SU-DHL-6 (cell line): ENCODE data around the gene KCTD14.

ENCODE experiments used
- H2AFZ ChIP-seq: fragments of 200-600 bp; sonication (generic); 2 replicates; pipeline ENCODE4 v1.6.1; 2014; ENCODE audit warnings: low read depth, mild to moderate bottlenecking, moderate library complexity, mixed read lengths, antibody characterized with exemption, low read length; ENCODE audit not compliant: severe bottlenecking
- H3F3A ChIP-seq: fragments of 200-600 bp; shearing (Covaris generic); 2 replicates; pipeline ENCODE4 v1.6.0; 2016; ENCODE audit warnings: antibody characterized with exemption, mild to moderate bottlenecking; ENCODE audit not compliant: insufficient read depth
- H3K27ac ChIP-seq: fragments of 200-600 bp; sonication (generic); 2 replicates; pipeline ENCODE4 v1.5.1; 2016; ENCODE audit warnings: low read depth, mild to moderate bottlenecking, low read length, moderate library complexity, mixed read lengths
- H3K27me3 ChIP-seq: fragments of 200-600 bp; sonication (generic), shearing (Covaris generic); 2 replicates; pipeline ENCODE4 v1.6.0; 2014; ENCODE audit warnings: mild to moderate bottlenecking, low read length
- H3K36me3 ChIP-seq: fragments of 200-600 bp; sonication (generic); 2 replicates; pipeline ENCODE4 v1.6.1; 2014; ENCODE audit warnings: mild to moderate bottlenecking, low read length, mixed read lengths
- H3K4me2 ChIP-seq: fragments of 300-600, 200-600 bp; shearing (Covaris generic), sonication (generic); 2 replicates; pipeline ENCODE4 v1.6.0; 2014; ENCODE audit warnings: low read length, low read depth, mild to moderate bottlenecking; ENCODE audit not compliant: poor library complexity, severe bottlenecking
- H3K4me3 ChIP-seq: fragments of 200-600 bp; sonication (generic); 2 replicates; pipeline ENCODE4 v1.5.1; 2014; ENCODE audit warnings: antibody characterized with exemption, low read length, mild to moderate bottlenecking, mixed read lengths; ENCODE audit not compliant: insufficient read depth, poor library complexity, severe bottlenecking
- H3K79me2 ChIP-seq: fragments of 200-600 bp; sonication (generic); 2 replicates; pipeline ENCODE4 v1.6.1; 2014; ENCODE audit warnings: mild to moderate bottlenecking, low read length, moderate library complexity; ENCODE audit not compliant: insufficient read depth
- H3K9ac ChIP-seq: fragments of 200-600 bp; sonication (generic); 2 replicates; pipeline ENCODE4 v1.7.0; 2014; ENCODE audit warnings: mild to moderate bottlenecking, low read length
- H3K9me2 ChIP-seq: fragments of 200-600 bp; sonication (generic); replicated peaks from 2 replicates; pipeline ENCODE4 v1.6.1; 2014; ENCODE audit warnings: low read length; ENCODE audit not compliant: insufficient read depth
- H3K9me3 ChIP-seq: fragments of 200-600 bp; sonication (generic); 2 replicates; pipeline ENCODE4 v1.6.1; 2014; ENCODE audit warnings: low read length, mixed read lengths; ENCODE audit not compliant: insufficient read depth
- H4K20me1 ChIP-seq: fragments of 200-600 bp; sonication (generic); 2 replicates; pipeline ENCODE4 v1.6.1; 2014; ENCODE audit warnings: low read depth, mild to moderate bottlenecking, antibody characterized with exemption, low read length, moderate library complexity, mixed read lengths
- EZH2phosphoT487 ChIP-seq: fragments of 200-600 bp; sonication (generic), shearing (Covaris generic); conservative IDR thresholded peaks from 2 replicates; pipeline ENCODE4 v1.6.1; 2018; ENCODE audit warnings: mild to moderate bottlenecking, antibody characterized with exemption, low read length, moderate library complexity, mixed read lengths
- TF ChIP-seq, protein P1 (sequence below): fragments of 200-600 bp; sonication (generic); IDR thresholded peaks from one replicate; pipeline ENCODE4 v1.5.1; 2017; ENCODE audit warnings: antibody characterized with exemption, mild to moderate bottlenecking, low read length, moderate library complexity; ENCODE audit not compliant: insufficient read depth, poor library complexity, severe bottlenecking

Gene KCTD14, protein sequence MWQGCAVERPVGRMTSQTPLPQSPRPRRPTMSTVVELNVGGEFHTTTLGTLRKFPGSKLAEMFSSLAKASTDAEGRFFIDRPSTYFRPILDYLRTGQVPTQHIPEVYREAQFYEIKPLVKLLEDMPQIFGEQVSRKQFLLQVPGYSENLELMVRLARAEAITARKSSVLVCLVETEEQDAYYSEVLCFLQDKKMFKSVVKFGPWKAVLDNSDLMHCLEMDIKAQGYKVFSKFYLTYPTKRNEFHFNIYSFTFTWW

GRCh38 chr11:78022397-78023396 is at the start of gene KCTD14:
TSS of gene KCTD14 (minus strand) at chr11:78023276. CDS start at chr11:78023249, 27 bp downstream.
- Histone ChIP-seq H3K4me2 (no peak within 1 kb of the TSS), H3K27ac (no peak within 1 kb of the TSS), H3K27me3 (no peaks in the 10 kb centered on the region), H3K9ac (no peak within 1 kb of the TSS), H3K36me3 (no peaks in the 10 kb centered on the region), H4K20me1 (no peaks in the 10 kb centered on the region), H3K79me2 (no peaks in the 10 kb centered on the region), H2AFZ (no peak within 1 kb of the TSS), H3F3A (no peaks in the 10 kb centered on the region), H3K9me3 (no peaks in the 10 kb centered on the region), H3K4me3 (no peak within 1 kb of the TSS), H3K9me2 (no peaks in the 10 kb centered on the region)
- no peak for TF ChIP-seq EZH2phosphoT487
- TF ChIP-seq, protein P1, sequence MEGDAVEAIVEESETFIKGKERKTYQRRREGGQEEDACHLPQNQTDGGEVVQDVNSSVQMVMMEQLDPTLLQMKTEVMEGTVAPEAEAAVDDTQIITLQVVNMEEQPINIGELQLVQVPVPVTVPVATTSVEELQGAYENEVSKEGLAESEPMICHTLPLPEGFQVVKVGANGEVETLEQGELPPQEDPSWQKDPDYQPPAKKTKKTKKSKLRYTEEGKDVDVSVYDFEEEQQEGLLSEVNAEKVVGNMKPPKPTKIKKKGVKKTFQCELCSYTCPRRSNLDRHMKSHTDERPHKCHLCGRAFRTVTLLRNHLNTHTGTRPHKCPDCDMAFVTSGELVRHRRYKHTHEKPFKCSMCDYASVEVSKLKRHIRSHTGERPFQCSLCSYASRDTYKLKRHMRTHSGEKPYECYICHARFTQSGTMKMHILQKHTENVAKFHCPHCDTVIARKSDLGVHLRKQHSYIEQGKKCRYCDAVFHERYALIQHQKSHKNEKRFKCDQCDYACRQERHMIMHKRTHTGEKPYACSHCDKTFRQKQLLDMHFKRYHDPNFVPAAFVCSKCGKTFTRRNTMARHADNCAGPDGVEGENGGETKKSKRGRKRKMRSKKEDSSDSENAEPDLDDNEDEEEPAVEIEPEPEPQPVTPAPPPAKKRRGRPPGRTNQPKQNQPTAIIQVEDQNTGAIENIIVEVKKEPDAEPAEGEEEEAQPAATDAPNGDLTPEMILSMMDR = no peak

DNA sequence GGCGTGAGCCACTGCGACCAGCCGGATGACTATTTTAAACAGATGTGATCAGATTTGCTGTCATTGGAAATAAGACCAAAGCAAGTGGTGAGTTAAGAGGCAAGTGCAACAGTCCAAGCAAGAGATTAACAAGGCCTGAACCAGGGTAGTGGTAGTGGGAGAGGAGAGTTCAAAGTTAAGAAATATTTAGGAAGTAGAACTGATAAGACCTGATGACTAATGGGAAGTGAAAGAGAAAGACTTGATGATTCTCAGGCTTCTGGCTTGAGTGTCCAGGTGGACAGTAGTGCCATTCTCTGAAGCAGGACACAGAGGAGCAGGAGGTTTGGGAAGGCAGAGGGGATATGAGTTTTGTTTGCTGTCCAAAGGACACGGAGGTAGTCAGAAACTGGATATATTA is 49.4 kb upstream of the KCTD14 start:
- H3K27ac ChIP-seq = no peak overlapping the region
- no peak for TF ChIP-seq EZH2phosphoT487
- TF ChIP-seq, protein P1 = no peak
- H4K20me1 ChIP-seq = peaks cover 3% of the 10 kb centered on the region; the same call in 1 of the 2 replicates
- no peaks in the 10 kb centered on the region for H3K9me2 ChIP-seq
- no peak overlapping the region for H3K4me2 ChIP-seq
- H3K4me3 ChIP-seq = no peak overlapping the region
- no peaks in the 10 kb centered on the region for H3K27me3 ChIP-seq
- no peak overlapping the region for H2AFZ ChIP-seq
- H3K36me3 ChIP-seq = peaks cover 3% of the 10 kb centered on the region; the same call in 1 of the 2 replicates
- peaks cover 49% of the 10 kb centered on the region for H3K79me2 ChIP-seq
- no peaks in the 10 kb centered on the region for H3K9me3 ChIP-seq
- H3F3A ChIP-seq = no peaks in the 10 kb centered on the region
- no peak overlapping the region for H3K9ac ChIP-seq

- H3K4me2 ChIP-seq = no peak overlapping the region
- no peak overlapping the region for H3K9ac ChIP-seq
- H3K79me2 ChIP-seq = peaks cover 41% of the 10 kb centered on the region
- no peak overlapping the region for H2AFZ ChIP-seq
- no peak overlapping the region for H3K27ac ChIP-seq
- H3K4me3 ChIP-seq = no peak overlapping the region
- H3K9me3 ChIP-seq = no peaks in the 10 kb centered on the region
- H3K9me2 ChIP-seq = no peaks in the 10 kb centered on the region
- H3K36me3 ChIP-seq = peaks cover 3% of the 10 kb centered on the region; the same call in 1 of the 2 replicates
- TF ChIP-seq, protein P1 = no peak
- no peak for TF ChIP-seq EZH2phosphoT487
- H3F3A ChIP-seq = no peaks in the 10 kb centered on the region
- H4K20me1 ChIP-seq = peaks cover 3% of the 10 kb centered on the region; the same call in 1 of the 2 replicates
- no peaks in the 10 kb centered on the region for H3K27me3 ChIP-seq
Observed at GRCh38 chr11:78071717-78072116, 48.6 kb upstream of the KCTD14 start.
